HG03066 (cell line): ENCODE measurements around the gene ARMH3.

Experiments used
- ATAC-seq: cut with Tn5 transposase; IDR thresholded peaks from one replicate; pipeline ENCODE4 v1.9.1; 2021; ENCODE audit warnings: low read depth; ENCODE audit not compliant: unreplicated experiment

Gene ARMH3

DNA sequence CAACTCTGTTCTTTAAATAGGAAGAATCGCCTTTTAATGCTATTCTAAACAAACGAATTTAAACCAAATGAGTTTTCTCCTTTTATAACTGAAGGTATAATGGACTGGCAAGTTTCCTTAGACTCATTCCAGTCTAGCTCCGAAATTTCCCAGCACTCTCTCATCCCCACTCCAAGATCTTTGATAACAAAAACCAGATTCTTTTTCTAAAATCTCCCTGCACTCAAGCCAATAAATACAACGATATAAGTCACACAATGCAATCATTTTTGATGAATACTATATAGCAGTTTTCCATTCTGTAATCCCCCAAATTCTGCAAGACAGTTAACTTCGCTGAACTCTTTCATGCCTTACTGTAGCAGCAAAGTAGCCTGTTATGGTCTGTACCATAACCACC is 239.6 kb downstream of the ARMH3 start:
- ATAC-seq, result no peak

DNA sequence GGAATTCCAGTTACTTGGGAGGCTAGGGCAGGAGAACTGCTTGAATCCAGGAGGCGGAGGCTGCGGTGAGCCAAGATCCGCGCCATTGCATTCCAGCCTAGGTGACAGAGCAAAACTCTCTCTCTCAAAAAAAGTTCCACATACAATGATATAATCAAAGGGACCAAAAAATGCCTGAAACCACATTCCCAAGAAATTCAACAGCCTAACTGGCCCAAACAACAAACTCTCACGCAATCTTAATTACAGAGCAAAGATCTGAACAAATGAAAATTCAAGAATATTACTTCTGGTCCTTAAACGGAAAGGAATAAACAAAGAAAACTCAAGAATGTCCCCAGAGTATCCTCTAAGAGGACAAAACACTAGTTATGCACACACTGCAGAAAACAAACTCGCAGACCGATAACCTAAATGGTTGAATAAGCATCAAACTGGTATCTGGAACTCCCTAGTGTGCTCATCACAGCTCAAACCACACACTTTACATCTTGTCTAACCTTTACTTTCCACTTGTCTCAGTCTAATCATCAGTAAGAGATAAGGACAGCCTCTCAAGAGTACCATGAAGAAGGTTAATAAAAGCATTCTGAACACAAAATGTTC is 241.4 kb downstream of the ARMH3 start:
- ATAC-seq, result no peak

GRCh38 chr10:101812606-101813005 is 243.4 kb downstream of the ARMH3 start:
- ATAC-seq, result no peak

DNA sequence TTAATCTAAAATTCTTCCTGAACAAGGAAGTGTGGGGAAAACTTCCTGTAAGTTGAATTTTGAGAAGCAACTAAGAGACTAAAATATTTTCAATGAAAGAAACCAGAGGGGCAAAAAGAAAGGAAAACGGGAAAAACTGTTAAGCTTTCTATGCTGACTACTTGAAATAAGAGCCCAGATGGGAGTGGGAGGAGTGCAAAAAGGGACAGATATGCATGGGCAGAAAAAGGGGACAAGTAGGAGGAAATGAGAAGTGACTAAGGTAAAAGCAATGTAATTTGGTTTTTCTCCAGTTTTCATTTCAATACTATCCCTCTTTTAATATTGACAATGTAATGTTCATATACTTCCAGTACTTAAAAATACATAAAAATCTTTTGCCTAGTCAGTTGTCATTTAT is 248.8 kb downstream of the ARMH3 start:
- ATAC-seq, result no peak

- ATAC-seq, result no peak
Observed at GRCh38 chr10:101803511-101803910, 252.5 kb downstream of the ARMH3 start.

DNA sequence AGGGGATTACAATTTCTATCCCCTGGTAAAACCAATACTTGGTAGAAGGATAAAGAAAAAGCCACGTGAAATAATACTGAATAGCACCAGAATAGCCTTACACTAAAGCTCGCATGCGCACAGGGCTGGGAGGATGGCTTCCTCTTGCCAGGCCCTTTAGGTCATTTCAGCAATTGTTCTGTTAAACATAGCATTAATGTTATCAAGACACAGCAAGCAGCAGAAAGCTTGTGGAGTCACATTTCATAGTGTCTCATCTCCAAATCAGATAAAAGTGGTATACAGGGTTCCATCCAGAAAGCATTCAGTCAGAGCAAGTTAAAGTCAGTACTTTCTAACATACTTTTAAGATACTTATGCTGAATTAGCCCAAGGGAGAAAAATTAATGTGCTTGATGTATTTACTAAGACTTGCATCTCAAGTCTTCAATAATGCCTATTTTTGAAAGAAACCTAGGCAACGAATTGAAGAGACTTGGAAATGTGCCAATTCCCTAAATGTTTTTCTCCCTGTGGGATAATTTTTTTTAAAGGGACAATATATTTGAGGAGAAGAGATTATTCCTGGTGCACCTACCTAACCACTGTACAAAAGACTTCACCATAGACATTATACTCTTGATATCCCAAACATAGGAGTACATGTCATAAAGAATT is 258.4 kb downstream of the ARMH3 start:
- no peak for ATAC-seq
